Measurements from ENCODE around the gene CPZ.

Gene CPZ

DNA sequence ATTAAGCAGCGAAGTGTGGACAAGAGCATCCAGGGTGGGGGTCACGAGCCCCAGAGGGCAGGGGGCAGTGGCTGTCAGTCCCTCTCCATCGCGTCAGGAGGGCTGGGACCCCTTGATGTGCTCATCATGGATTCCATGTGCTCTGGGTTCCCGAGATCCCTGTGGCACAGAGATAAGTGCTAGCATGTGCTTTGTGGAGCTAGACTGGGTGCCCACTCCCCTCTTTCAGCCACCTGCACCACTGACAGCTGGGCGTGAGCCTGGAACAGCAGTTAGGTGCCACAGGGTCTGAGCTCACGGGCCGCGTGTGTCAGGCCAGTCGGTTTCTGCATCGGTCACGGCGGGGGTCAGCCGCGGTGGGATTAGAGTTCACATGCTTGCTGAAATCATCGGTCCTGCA, 24.3 kb downstream of the CPZ start:
- TF ChIP-seq NFIC (IDR thresholded peaks at IDR 0.05) (no peak), TCF12 (IDR thresholded peaks at IDR 0.05; ENCODE audit: low read depth) (no peak), EP300 (IDR thresholded peaks at IDR 0.05; ENCODE audit: borderline replicate concordance) (no peak), FOXM1 (IDR thresholded peaks at IDR 0.05; ENCODE audit: borderline replicate concordance, low read depth) (no peak), CREB1 (IDR thresholded peaks at IDR 0.05; ENCODE audit: low read depth) (no peak), EGR1 (IDR thresholded peaks at IDR 0.05) (no peak)
- TF ChIP-seq, protein P1, sequence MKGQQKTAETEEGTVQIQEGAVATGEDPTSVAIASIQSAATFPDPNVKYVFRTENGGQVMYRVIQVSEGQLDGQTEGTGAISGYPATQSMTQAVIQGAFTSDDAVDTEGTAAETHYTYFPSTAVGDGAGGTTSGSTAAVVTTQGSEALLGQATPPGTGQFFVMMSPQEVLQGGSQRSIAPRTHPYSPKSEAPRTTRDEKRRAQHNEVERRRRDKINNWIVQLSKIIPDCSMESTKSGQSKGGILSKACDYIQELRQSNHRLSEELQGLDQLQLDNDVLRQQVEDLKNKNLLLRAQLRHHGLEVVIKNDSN (IDR thresholded peaks at IDR 0.05), result no peak
- TF ChIP-seq, protein P2, sequence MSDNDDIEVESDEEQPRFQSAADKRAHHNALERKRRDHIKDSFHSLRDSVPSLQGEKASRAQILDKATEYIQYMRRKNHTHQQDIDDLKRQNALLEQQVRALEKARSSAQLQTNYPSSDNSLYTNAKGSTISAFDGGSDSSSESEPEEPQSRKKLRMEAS (IDR thresholded peaks at IDR 0.05), result no peak

DNA sequence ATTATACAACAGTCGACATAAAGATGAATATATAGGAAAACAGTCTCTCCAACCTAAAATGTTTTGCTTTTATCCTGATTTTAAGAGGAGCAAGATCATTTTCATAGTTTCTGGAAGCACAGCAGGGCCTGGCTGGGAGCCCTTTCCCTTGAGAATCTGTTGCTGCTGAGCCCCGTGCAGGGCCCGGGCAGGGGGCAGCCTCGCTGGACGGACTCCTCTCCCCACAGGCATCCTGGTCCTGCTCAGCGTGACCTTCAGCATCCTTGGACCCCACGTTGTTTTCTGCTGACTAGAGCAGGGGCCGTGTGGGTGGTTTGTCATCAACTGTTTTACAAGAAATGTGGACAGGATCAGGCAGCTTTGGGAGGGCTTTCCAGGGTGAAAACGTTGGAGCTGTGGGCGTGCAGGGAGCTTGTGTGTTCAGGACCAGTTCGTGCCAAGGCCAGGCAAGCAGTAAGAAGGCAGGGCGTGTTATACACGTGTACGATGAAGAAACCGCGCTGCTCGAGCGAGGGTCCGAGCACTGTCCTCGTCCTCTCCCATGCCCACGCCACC, 25.0 kb downstream of the CPZ start:
- TF ChIP-seq CEBPB (IDR thresholded peaks at IDR 0.05) (no peak), EGR1 (IDR thresholded peaks at IDR 0.05) (no peak), TEAD4 (IDR thresholded peaks at IDR 0.05) (no peak), FOXM1 (IDR thresholded peaks at IDR 0.05; ENCODE audit: borderline replicate concordance, low read depth) (no peak), ZBTB7A (IDR thresholded peaks at IDR 0.05; ENCODE audit: low read depth) (no peak), TCF12 (IDR thresholded peaks at IDR 0.05; ENCODE audit: low read depth) (no peak), NFIC (IDR thresholded peaks at IDR 0.05) (no peak), CREB1 (IDR thresholded peaks at IDR 0.05; ENCODE audit: low read depth) (no peak), YY1 (IDR thresholded peaks at IDR 0.05; ENCODE audit: low read depth) (no peak), RAD21 (IDR thresholded peaks at IDR 0.05; ENCODE audit: low read depth) (no peak)
- TF ChIP-seq, protein P1 (IDR thresholded peaks at IDR 0.05), result no peak
- TF ChIP-seq, protein P2 (IDR thresholded peaks at IDR 0.05), result no peak

DNA sequence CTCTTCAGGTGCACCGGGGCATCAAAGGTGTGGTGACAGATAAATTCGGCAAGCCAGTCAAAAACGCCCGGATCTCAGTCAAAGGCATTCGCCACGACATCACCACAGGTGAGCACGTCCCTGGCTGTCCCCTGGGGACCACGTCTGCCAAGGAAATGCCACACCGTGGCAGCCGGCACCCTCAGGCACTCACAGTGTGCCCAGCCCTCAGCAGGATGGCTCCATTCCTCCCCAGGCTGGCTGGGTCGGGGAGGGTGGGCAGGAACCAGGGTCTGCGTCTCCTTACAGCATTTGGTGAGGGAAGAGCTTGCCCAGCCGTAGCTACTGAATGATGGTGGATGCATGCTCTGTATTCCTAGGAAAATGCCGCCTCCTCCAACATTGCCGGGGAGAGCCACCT, 25.9 kb downstream of the CPZ start:
- TF ChIP-seq ZBTB7A (IDR thresholded peaks at IDR 0.05; ENCODE audit: low read depth), result no peak
- TF ChIP-seq, protein P1 (IDR thresholded peaks at IDR 0.05), result no peak
- TF ChIP-seq, protein P2 (IDR thresholded peaks at IDR 0.05), result no peak
- no peak for TF ChIP-seq EP300 (IDR thresholded peaks at IDR 0.05; ENCODE audit: borderline replicate concordance)
- no peak for TF ChIP-seq CEBPB (IDR thresholded peaks at IDR 0.05)
- TF ChIP-seq RAD21 (IDR thresholded peaks at IDR 0.05; ENCODE audit: low read depth), result no peak
- TF ChIP-seq CREB1 (IDR thresholded peaks at IDR 0.05; ENCODE audit: low read depth), result no peak
- TF ChIP-seq FOXM1 (IDR thresholded peaks at IDR 0.05; ENCODE audit: borderline replicate concordance, low read depth), result no peak

DNA sequence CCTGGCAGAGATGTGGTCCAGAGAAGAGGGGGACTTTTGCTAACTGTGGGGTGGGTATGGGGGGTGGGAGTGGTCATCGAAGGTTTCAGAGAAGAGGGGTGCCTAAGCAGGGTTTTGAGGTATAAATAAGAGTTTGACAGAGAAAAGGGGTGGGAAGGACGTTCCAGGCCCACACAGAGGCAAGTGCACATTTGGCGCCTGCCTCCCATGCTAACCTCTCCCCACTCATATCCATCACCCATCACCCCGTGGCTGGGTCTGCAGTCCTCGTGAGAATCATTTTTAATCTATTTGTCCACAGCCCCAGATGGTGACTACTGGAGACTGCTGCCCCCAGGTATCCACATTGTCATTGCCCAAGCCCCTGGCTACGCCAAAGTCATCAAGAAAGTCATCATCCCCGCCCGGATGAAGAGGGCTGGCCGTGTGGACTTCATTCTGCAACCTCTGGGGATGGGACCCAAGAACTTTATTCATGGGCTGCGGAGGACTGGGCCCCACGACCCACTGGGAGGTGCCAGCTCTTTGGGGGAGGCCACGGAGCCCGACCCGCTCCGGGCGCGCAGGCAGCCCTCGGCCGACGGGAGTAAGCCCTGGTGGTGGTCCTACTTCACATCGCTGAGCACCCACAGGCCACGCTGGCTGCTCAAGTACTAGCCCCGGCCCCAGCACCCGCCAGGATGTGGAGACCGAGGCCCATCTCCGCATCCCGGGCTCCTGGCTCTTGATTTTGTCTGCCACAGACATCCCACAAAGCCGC, 26.6 kb downstream of the CPZ start:
- TF ChIP-seq TCF12 (IDR thresholded peaks at IDR 0.05; ENCODE audit: low read depth) (no peak), TEAD4 (IDR thresholded peaks at IDR 0.05) (no peak), CEBPB (IDR thresholded peaks at IDR 0.05) (no peak), ZBTB7A (IDR thresholded peaks at IDR 0.05; ENCODE audit: low read depth) (no peak), CREB1 (IDR thresholded peaks at IDR 0.05; ENCODE audit: low read depth) (no peak), EP300 (IDR thresholded peaks at IDR 0.05; ENCODE audit: borderline replicate concordance) (no peak), YY1 (IDR thresholded peaks at IDR 0.05; ENCODE audit: low read depth) (no peak), RAD21 (IDR thresholded peaks at IDR 0.05; ENCODE audit: low read depth) (no peak), NFIC (IDR thresholded peaks at IDR 0.05) (no peak), TAF1 (IDR thresholded peaks at IDR 0.05; ENCODE audit: low read depth) (no peak)
- TF ChIP-seq, protein P2 (IDR thresholded peaks at IDR 0.05), result no peak
- TF ChIP-seq, protein P3, sequence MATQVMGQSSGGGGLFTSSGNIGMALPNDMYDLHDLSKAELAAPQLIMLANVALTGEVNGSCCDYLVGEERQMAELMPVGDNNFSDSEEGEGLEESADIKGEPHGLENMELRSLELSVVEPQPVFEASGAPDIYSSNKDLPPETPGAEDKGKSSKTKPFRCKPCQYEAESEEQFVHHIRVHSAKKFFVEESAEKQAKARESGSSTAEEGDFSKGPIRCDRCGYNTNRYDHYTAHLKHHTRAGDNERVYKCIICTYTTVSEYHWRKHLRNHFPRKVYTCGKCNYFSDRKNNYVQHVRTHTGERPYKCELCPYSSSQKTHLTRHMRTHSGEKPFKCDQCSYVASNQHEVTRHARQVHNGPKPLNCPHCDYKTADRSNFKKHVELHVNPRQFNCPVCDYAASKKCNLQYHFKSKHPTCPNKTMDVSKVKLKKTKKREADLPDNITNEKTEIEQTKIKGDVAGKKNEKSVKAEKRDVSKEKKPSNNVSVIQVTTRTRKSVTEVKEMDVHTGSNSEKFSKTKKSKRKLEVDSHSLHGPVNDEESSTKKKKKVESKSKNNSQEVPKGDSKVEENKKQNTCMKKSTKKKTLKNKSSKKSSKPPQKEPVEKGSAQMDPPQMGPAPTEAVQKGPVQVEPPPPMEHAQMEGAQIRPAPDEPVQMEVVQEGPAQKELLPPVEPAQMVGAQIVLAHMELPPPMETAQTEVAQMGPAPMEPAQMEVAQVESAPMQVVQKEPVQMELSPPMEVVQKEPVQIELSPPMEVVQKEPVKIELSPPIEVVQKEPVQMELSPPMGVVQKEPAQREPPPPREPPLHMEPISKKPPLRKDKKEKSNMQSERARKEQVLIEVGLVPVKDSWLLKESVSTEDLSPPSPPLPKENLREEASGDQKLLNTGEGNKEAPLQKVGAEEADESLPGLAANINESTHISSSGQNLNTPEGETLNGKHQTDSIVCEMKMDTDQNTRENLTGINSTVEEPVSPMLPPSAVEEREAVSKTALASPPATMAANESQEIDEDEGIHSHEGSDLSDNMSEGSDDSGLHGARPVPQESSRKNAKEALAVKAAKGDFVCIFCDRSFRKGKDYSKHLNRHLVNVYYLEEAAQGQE (IDR thresholded peaks at IDR 0.05; ENCODE audit: low read depth), result no peak

DNA sequence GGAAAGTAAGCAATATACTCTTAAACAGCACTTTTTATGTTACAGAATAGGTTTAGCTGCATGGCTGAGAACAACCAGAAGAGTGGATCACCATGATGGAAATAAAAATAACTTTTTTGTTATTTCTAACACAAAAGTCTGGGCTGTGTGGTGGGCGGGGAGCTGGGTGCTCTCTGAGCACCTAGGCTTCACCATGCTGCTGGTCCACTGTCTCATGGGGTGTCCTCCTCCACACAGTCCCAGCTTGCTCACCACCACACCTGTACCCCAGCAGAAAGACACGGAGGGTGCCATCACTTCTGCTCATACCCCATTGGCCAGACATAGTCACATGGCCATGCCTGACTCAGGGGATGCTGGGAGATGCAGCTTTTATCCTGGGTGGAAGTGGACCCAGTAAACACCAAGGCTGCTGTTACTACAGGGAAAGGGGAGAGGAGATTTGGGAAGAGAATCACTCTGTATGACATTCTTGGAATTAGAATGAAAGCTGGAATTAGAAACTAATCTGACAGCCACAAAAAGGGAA, 45.0 kb downstream of the CPZ start:
- TF ChIP-seq, protein P1 (IDR thresholded peaks at IDR 0.05), result peak; percentile 61
- no peak for TF ChIP-seq TAF1 (IDR thresholded peaks at IDR 0.05; ENCODE audit: low read depth)

DNA sequence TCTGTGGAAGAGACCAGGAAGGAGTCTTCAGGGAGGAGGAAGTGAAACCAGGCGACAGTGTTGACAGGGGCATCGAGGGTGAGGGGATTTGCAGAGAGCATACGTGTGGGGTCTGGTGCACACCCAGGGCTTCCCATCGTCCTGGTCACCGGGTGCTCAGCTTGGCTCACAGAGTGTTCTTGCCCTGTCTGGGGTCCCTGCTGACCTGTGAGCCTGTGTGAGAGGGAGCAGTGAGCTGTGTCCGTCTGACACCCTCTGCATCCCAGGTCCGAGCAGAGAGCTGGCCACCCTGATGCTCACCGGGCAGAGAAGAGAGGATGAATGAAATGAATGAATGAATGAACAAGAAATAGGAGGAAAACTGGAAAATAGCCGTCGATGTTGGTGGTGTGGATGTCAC, 46.5 kb downstream of the CPZ start:
- no peak for TF ChIP-seq CREB1 (IDR thresholded peaks at IDR 0.05; ENCODE audit: low read depth)
- TF ChIP-seq, protein P3 (IDR thresholded peaks at IDR 0.05; ENCODE audit: low read depth), result no peak
- no peak for TF ChIP-seq TCF12 (IDR thresholded peaks at IDR 0.05; ENCODE audit: low read depth)
- no peak for TF ChIP-seq TEAD4 (IDR thresholded peaks at IDR 0.05)
- TF ChIP-seq CEBPB (IDR thresholded peaks at IDR 0.05), result no peak
- TF ChIP-seq NFIC (IDR thresholded peaks at IDR 0.05), result no peak
- TF ChIP-seq, protein P2 (IDR thresholded peaks at IDR 0.05), result no peak
- no peak for TF ChIP-seq YY1 (IDR thresholded peaks at IDR 0.05; ENCODE audit: low read depth)
- TF ChIP-seq ZBTB7A (IDR thresholded peaks at IDR 0.05; ENCODE audit: low read depth), result no peak
- TF ChIP-seq EGR1 (IDR thresholded peaks at IDR 0.05), result no peak
- TF ChIP-seq, protein P1 (IDR thresholded peaks at IDR 0.05), result no peak
- TF ChIP-seq EP300 (IDR thresholded peaks at IDR 0.05; ENCODE audit: borderline replicate concordance), result no peak
- TF ChIP-seq FOXM1 (IDR thresholded peaks at IDR 0.05; ENCODE audit: borderline replicate concordance, low read depth), result no peak
- TF ChIP-seq TAF1 (IDR thresholded peaks at IDR 0.05; ENCODE audit: low read depth), result no peak
- TF ChIP-seq RAD21 (IDR thresholded peaks at IDR 0.05; ENCODE audit: low read depth), result no peak

Data from Ishikawa (cell line).